Osteoblast (primary cell): ENCODE data around the gene DYRK2. TPM values are rescaled to one million over a fixed set of nuclear protein-coding genes. Genes with fewer than 3 reads are reported as not detected.

Source experiments
- DNase-seq: peaks from one replicate; pipeline ENCODE4 v3.0.0; 2011; ENCODE audit warnings: low spot score, mixed read lengths; ENCODE audit not compliant: insufficient read length; ENCODE audit errors: missing footprints
- H2AFZ ChIP-seq: 2 replicates; pipeline ENCODE4 v1.6.0; 2011; ENCODE audit warnings: mild to moderate bottlenecking, low read length
- H3K27ac ChIP-seq: 2 replicates; pipeline ENCODE4 v1.5.1; 2011; ENCODE audit warnings: mild to moderate bottlenecking, low read depth, low read length, moderate library complexity
- H3K27me3 ChIP-seq: 2 replicates; pipeline ENCODE4 v1.6.0; 2012; ENCODE audit warnings: mild to moderate bottlenecking, control low read depth, inconsistent platforms, low read length, moderate library complexity; ENCODE audit not compliant: insufficient read depth
- H3K36me3 ChIP-seq: 2 replicates; pipeline ENCODE4 v1.5.1; 2011; ENCODE audit warnings: mild to moderate bottlenecking, low read length, control low read depth, moderate library complexity; ENCODE audit not compliant: insufficient read depth
- H3K4me1 ChIP-seq: 2 replicates; pipeline ENCODE4 v1.5.1; 2011; ENCODE audit warnings: mild to moderate bottlenecking, low read length, control low read depth, moderate library complexity; ENCODE audit not compliant: insufficient read depth
- H3K4me2 ChIP-seq: 2 replicates; pipeline ENCODE4 v1.6.0; 2011; ENCODE audit warnings: mild to moderate bottlenecking, low read length; ENCODE audit not compliant: insufficient read depth
- H3K4me3 ChIP-seq: fragments of 200-600 bp; sonication (generic); 3 replicates; pipeline ENCODE4 v1.5.1; 2012; ENCODE audit warnings: mild to moderate bottlenecking, low read length, inconsistent platforms; ENCODE audit not compliant: insufficient read depth
- H3K79me2 ChIP-seq: 2 replicates; pipeline ENCODE4 v1.6.0; 2012; ENCODE audit warnings: mild to moderate bottlenecking, low read length, control low read depth, inconsistent platforms; ENCODE audit not compliant: insufficient read depth
- H3K9me3 ChIP-seq: 2 replicates; pipeline ENCODE4 v1.5.1; 2011; ENCODE audit warnings: low read depth, low read length, control low read depth
- H4K20me1 ChIP-seq: 2 replicates; pipeline ENCODE4 v1.6.0; 2012; ENCODE audit warnings: mild to moderate bottlenecking, low read length, control low read depth; ENCODE audit not compliant: insufficient read depth
- CTCF ChIP-seq: IDR thresholded peaks from 2 replicates; pipeline ENCODE4 v1.5.1; 2011; ENCODE audit warnings: mild to moderate bottlenecking, low read depth, low read length, moderate library complexity; ENCODE audit errors: extremely low read depth
- total RNA-seq: library from RNA; depleted of rRNA; stranded (reverse); fragments of >200 nt; gene quantifications from 2 replicates; pipeline ENCODE4 v1.2.3, GENCODE V29; 2012

The DYRK2 gene
- total RNA-seq, 1 donor, result 43.4 TPM

- peaks cover 6% of the 10 kb centered on the region for H3K36me3 ChIP-seq
- peaks cover 70% of the 10 kb centered on the region for H3K79me2 ChIP-seq
- peaks cover 15% of the 10 kb centered on the region for H3K4me1 ChIP-seq
- H3K27ac ChIP-seq, result peak overlapping the region; percentile 72
- no peaks in the 10 kb centered on the region for H3K9me3 ChIP-seq
- H2AFZ ChIP-seq, result peak overlapping the region; percentile 71
- peak overlapping the region; percentile 88 for H3K4me3 ChIP-seq
- TF ChIP-seq CTCF, result no peak
- H4K20me1 ChIP-seq, result peaks cover 29% of the 10 kb centered on the region
- H3K27me3 ChIP-seq, result no peaks in the 10 kb centered on the region
- peak; percentile 86 for DNase-seq
- H3K4me2 ChIP-seq, result peak overlapping the region; percentile 94
These were observed 2.0 kb downstream of the DYRK2 start for GRCh38 chr12:67650388-67651131.

GRCh38 chr12:67651132-67651695 is 2.7 kb downstream of the DYRK2 start:
- peak overlapping the region; percentile 94 for H3K4me2 ChIP-seq
- peak; percentile 41 for TF ChIP-seq CTCF

GRCh38 chr12:67655829-67656228 is 7.3 kb downstream of the DYRK2 start:
- peaks cover 46% of the 10 kb centered on the region for H4K20me1 ChIP-seq
- H3K27me3 ChIP-seq, result no peaks in the 10 kb centered on the region
- peaks cover 100% of the 10 kb centered on the region for H3K79me2 ChIP-seq
- H3K36me3 ChIP-seq, result peaks cover 32% of the 10 kb centered on the region
- H3K4me1 ChIP-seq, result peaks cover 13% of the 10 kb centered on the region
- DNase-seq, result no peak
- no peaks in the 10 kb centered on the region for H3K9me3 ChIP-seq
- H3K4me3 ChIP-seq, result no peak overlapping the region
- H2AFZ ChIP-seq, result no peak overlapping the region
- no peak overlapping the region for H3K4me2 ChIP-seq
- TF ChIP-seq CTCF, result no peak
- no peak overlapping the region for H3K27ac ChIP-seq

More at GRCh38 chr12:67651132-67651695, 2.7 kb downstream of the DYRK2 start:
- H3K27ac ChIP-seq, result peak overlapping the region; percentile 72
- no peaks in the 10 kb centered on the region for H3K27me3 ChIP-seq
- peaks cover 76% of the 10 kb centered on the region for H3K79me2 ChIP-seq
- H3K4me1 ChIP-seq, result peaks cover 15% of the 10 kb centered on the region
- H3K9me3 ChIP-seq, result no peaks in the 10 kb centered on the region
- peaks cover 6% of the 10 kb centered on the region for H3K36me3 ChIP-seq
- H2AFZ ChIP-seq, result no peak overlapping the region
- H3K4me3 ChIP-seq, result peak overlapping the region; percentile 88
- peak; percentile 94 for DNase-seq
- H4K20me1 ChIP-seq, result peaks cover 36% of the 10 kb centered on the region

- no peak overlapping the region for H3K27ac ChIP-seq
- H4K20me1 ChIP-seq, result peaks cover 47% of the 10 kb centered on the region
- peaks cover 32% of the 10 kb centered on the region for H3K36me3 ChIP-seq
- TF ChIP-seq CTCF, result no peak
- H3K9me3 ChIP-seq, result no peaks in the 10 kb centered on the region
- H2AFZ ChIP-seq, result no peak overlapping the region
- no peak overlapping the region for H3K4me3 ChIP-seq
- peaks cover 100% of the 10 kb centered on the region for H3K79me2 ChIP-seq
- DNase-seq, result no peak
- no peak overlapping the region for H3K4me2 ChIP-seq
- H3K4me1 ChIP-seq, result peaks cover 13% of the 10 kb centered on the region
- no peaks in the 10 kb centered on the region for H3K27me3 ChIP-seq
These were observed 7.7 kb downstream of the DYRK2 start for GRCh38 chr12:67656251-67656650.
